Panc1 (cell line): Measurements from ENCODE around the gene ARHGAP31. TPM values are rescaled to one million over a fixed set of nuclear protein-coding genes. Genes with fewer than 3 reads are reported as not detected.
"Not testable (repeated sequence)": the region's sequence is repeated elsewhere in the genome, so short reads cannot be mapped to it uniquely, and the experiment has no call there.

Experiments used
- ATAC-seq: fragments of 200-7000 bp; cut with Tn5 transposase; 2 replicates; pipeline ENCODE4 v1.9.1; 2020; ENCODE audit warnings: mild to moderate bottlenecking, moderate library complexity
- BruUV-seq: library from RNA; stranded (reverse); fragments of 400-500 nt; replicated peaks from 2 replicates; lab custom pipeline; 2021; lab: Mats Ljungman, UMichigan
- CTCF ChIA-PET: fragments of 300-600 bp; sonication (Branson Sonifier 250); formaldehyde crosslinking; loops from one replicate; lab custom pipeline; 2022; ENCODE audit warnings: antibody characterized with exemption; lab: Charles Lee
- POLR2A ChIA-PET: fragments of 300-600 bp; sonication (Branson Sonifier 250); formaldehyde crosslinking; loops from one replicate; lab custom pipeline; 2022; ENCODE audit warnings: antibody characterized with exemption; lab: Charles Lee
- DNase-seq: peaks from one replicate; pipeline ENCODE4 v3.0.0-alpha.2; 2010; ENCODE audit warnings: low read depth, low spot score
- H3K27ac ChIP-seq: 2 replicates; pipeline ENCODE4 v1.5.1; 2011; ENCODE audit warnings: mild to moderate bottlenecking, low read length, inconsistent platforms
- H3K27me3 ChIP-seq: fragments of 200-500 bp; sonication (Bioruptor generic); 2 replicates; pipeline ENCODE4 v1.6.0; 2014; ENCODE audit warnings: low read length, inconsistent platforms; ENCODE audit not compliant: control insufficient read depth, insufficient read depth
- H3K36me3 ChIP-seq: fragments of 200-500 bp; sonication (Bioruptor generic); 2 replicates; pipeline ENCODE4 v1.5.1; 2014; ENCODE audit warnings: inconsistent platforms, mild to moderate bottlenecking, low read length, moderate library complexity; ENCODE audit not compliant: control insufficient read depth, insufficient read depth
- H3K4me1 ChIP-seq: 2 replicates; pipeline ENCODE4 v1.5.1; 2011; ENCODE audit warnings: inconsistent platforms, mild to moderate bottlenecking, low read length, moderate library complexity; ENCODE audit not compliant: control insufficient read depth, insufficient read depth
- H3K4me3 ChIP-seq, 2 experiments: 2 replicates each; pipeline ENCODE4 v1.5.1; 2011 to 2012; ENCODE audit warnings: low read depth in 2 of 2, low read length in 2 of 2, mild to moderate bottlenecking in 2 of 2, inconsistent platforms in 1 of 2, moderate library complexity in 1 of 2
- H3K9me3 ChIP-seq: fragments of 200-500 bp; sonication (Bioruptor generic); 2 replicates; pipeline ENCODE4 v1.5.1; 2014; ENCODE audit warnings: low read depth, mild to moderate bottlenecking, inconsistent platforms, low read length, moderate library complexity; ENCODE audit not compliant: control insufficient read depth, insufficient read depth
- CTCF ChIP-seq: fragments of 450-650 bp; IDR thresholded peaks from 2 replicates; pipeline ENCODE4 v1.5.1; 2017; ENCODE audit warnings: mild to moderate bottlenecking
- POLR2AphosphoS5 ChIP-seq: IDR thresholded peaks from 2 replicates; pipeline ENCODE4 v1.6.1; 2012; ENCODE audit warnings: mild to moderate bottlenecking, low read depth, low read length, moderate library complexity
- REST ChIP-seq, 2 experiments: IDR thresholded peaks; 2 replicates each; pipeline ENCODE4 v1.6.1; 2011 to 2012; ENCODE audit warnings: low read depth in 2 of 2, control low read depth in 1 of 2, low read length in 1 of 2, mild to moderate bottlenecking in 1 of 2, moderate library complexity in 1 of 2; ENCODE audit not compliant: insufficient read depth in 1 of 2
- SIN3A ChIP-seq: IDR thresholded peaks from 2 replicates; pipeline ENCODE4 v1.6.1; 2012; ENCODE audit warnings: low read depth, mild to moderate bottlenecking, low read length, moderate library complexity, borderline replicate concordance; ENCODE audit not compliant: insufficient read depth
- TCF7L2 ChIP-seq: IDR thresholded peaks from 2 replicates; pipeline ENCODE4 v1.6.1; 2011; ENCODE audit warnings: mild to moderate bottlenecking, low read depth, low read length, inconsistent platforms
- in situ Hi-C: cut with HindIII; loops from 2 replicates; pipeline ENCODE4 v1.10.0; 2016; ENCODE audit warnings: low sequenced_read_pairs, low pct_unique_long_range_greater_than_20kb
- intact Hi-C: fragments of 100-400 bp; cut with micrococcal nuclease; formaldehyde crosslinking; loops from one replicate; pipeline ENCODE4 v1.10.0; 2022; ENCODE audit not compliant: unreplicated experiment
- total RNA-seq: library from RNA; stranded (reverse); gene quantifications from one replicate; pipeline ENCODE4 v1.2.1, GENCODE V29; 2021; ENCODE audit not compliant: unreplicated experiment

Gene ARHGAP31
- total RNA-seq, 1 experiment from 2014 or later = 7.6 TPM

GRCh38 chr3:119368298-119368697, 74.1 kb downstream of the ARHGAP31 start:
- Histone ChIP-seq H3K4me3 (no peak overlapping the region), H3K27me3 (no peaks in the 10 kb centered on the region), H3K27ac (no peak overlapping the region), H3K4me1 (no peaks in the 10 kb centered on the region), H3K9me3 (no peaks in the 10 kb centered on the region), H3K36me3 (no peaks in the 10 kb centered on the region)
- in situ Hi-C loops = no loop called here
- ChIA-PET CTCF (no interaction called here), POLR2A (no interaction called here)
- TF ChIP-seq POLR2AphosphoS5 (no peak), REST (IDR thresholded peaks at IDR 0.05; ENCODE audit: insufficient read depth in 1 of 2, low read depth in 2 of 2, low read length in 1 of 2) (no peak), SIN3A (no peak), TCF7L2 (no peak), CTCF (no peak)
- ATAC-seq (no peak), DNase-seq (no peak)
- no TSS peak for BruUV-seq
- intact Hi-C loops = no loop called here

- H3K9me3 ChIP-seq, H3K4me3 ChIP-seq, ATAC-seq, DNase-seq, POLR2A ChIA-PET, CTCF ChIA-PET, H3K4me1 ChIP-seq, in situ Hi-C loops, H3K27me3 ChIP-seq, intact Hi-C loops, BruUV-seq, H3K27ac ChIP-seq, H3K36me3 ChIP-seq: not testable (repeated sequence)
These were observed 77.6 kb downstream of the ARHGAP31 start for GRCh38 chr3:119371786-119372185.

- in situ Hi-C loops = no loop called here
- H3K27ac ChIP-seq = no peak overlapping the region
- TF ChIP-seq SIN3A (no peak), TCF7L2 (no peak), REST (IDR thresholded peaks at IDR 0.05; ENCODE audit: insufficient read depth in 1 of 2, low read depth in 2 of 2, low read length in 1 of 2) (no peak), CTCF (no peak), POLR2AphosphoS5 (no peak)
- ChIA-PET POLR2A (no interaction called here), CTCF (no interaction called here)
- no peaks in the 10 kb centered on the region for H3K9me3 ChIP-seq
- no peaks in the 10 kb centered on the region for H3K36me3 ChIP-seq
- no peaks in the 10 kb centered on the region for H3K4me1 ChIP-seq
- no peaks in the 10 kb centered on the region for H3K27me3 ChIP-seq
- no TSS peak for BruUV-seq
- no peak for DNase-seq
- ATAC-seq = no peak
- H3K4me3 ChIP-seq = no peak overlapping the region
- intact Hi-C loops = no loop called here
These were observed 80.9 kb downstream of the ARHGAP31 start for GRCh38 chr3:119375106-119375505.
